Measurements from ENCODE around the gene USP9Y.

USP9Y gene

DNA sequence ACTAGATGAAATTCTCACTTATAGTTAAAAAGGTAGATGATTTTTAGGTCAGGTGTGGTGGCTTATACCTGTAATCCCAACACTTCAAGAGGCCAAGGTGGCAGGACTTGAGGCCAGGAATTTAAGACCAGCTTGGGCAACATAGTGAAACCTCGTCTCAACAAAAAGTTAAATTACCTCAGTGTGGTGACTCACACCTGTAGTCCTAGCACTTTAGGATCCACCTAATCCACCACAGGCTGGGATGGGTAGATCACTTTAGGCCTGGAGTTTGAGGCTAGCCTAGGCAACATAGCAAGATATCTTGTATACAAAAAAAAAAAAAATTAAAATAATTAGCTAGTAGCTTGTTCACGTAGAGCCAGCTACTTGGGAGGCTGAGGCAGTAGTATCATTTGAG, 140.3 kb downstream of the USP9Y start:
- Histone ChIP-seq H3K9me3 (no peaks in the 10 kb centered on the region), H3K4me3 (ENCODE audit: low read depth, low read length) (no peak overlapping the region), H3K4me1 (no peaks in the 10 kb centered on the region), H3K27me3 (no peaks in the 10 kb centered on the region), H3K36me3 (no peaks in the 10 kb centered on the region)
- no peak for TF ChIP-seq CTCF (IDR thresholded peaks at IDR 0.05; ENCODE audit: low read depth, low read length)
- no peak for DNase-seq

- Histone ChIP-seq H3K27me3 (no peaks in the 10 kb centered on the region), H3K4me3 (ENCODE audit: low read depth, low read length) (no peak overlapping the region), H3K36me3 (no peaks in the 10 kb centered on the region), H3K4me1 (no peaks in the 10 kb centered on the region), H3K9me3 (no peaks in the 10 kb centered on the region)
- no peak for TF ChIP-seq CTCF (IDR thresholded peaks at IDR 0.05; ENCODE audit: low read depth, low read length)
- DNase-seq: no peak
These were observed 145.8 kb downstream of the USP9Y start for GRCh38 chrY:12846793-12847192.

DNA sequence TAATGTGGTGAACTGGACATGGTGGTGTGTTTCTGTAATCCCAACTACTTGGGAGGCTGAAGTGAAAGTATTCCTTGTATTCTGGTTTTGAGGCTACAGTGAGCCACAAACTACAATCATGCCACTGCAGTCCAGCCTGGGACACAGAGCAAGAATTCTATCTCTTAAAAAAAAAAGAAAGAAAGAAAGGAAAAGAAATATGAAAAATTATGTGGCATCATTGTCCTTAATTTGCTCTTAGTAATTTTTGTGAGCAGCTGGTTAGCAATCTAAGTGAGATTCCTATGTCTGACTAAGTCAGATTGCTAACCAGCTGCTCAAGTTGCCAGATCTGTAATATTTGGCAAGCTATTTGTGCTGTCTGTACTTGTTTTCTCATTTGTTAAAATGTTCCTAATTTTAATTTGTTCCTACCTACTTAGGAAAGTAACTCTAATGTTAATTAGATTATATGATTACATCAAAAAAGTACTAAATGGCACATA, 154.8 kb downstream of the USP9Y start:
- Histone ChIP-seq H3K4me1 (no peaks in the 10 kb centered on the region), H3K9me3 (no peaks in the 10 kb centered on the region), H3K27me3 (no peaks in the 10 kb centered on the region), H3K4me3 (ENCODE audit: low read depth, low read length) (no peak overlapping the region), H3K36me3 (no peaks in the 10 kb centered on the region)
- TF ChIP-seq CTCF (IDR thresholded peaks at IDR 0.05; ENCODE audit: low read depth, low read length): no peak
- DNase-seq: no peak

GRCh38 chrY:12867960-12868359, 166.9 kb downstream of the USP9Y start:
- no peak for DNase-seq
- no peaks in the 10 kb centered on the region for H3K27me3 ChIP-seq
- TF ChIP-seq CTCF (IDR thresholded peaks at IDR 0.05; ENCODE audit: low read depth, low read length): no peak
- no peaks in the 10 kb centered on the region for H3K36me3 ChIP-seq
- H3K9me3 ChIP-seq: no peaks in the 10 kb centered on the region
- no peaks in the 10 kb centered on the region for H3K4me1 ChIP-seq
- H3K4me3 ChIP-seq (ENCODE audit: low read depth, low read length): no peak overlapping the region

DNA sequence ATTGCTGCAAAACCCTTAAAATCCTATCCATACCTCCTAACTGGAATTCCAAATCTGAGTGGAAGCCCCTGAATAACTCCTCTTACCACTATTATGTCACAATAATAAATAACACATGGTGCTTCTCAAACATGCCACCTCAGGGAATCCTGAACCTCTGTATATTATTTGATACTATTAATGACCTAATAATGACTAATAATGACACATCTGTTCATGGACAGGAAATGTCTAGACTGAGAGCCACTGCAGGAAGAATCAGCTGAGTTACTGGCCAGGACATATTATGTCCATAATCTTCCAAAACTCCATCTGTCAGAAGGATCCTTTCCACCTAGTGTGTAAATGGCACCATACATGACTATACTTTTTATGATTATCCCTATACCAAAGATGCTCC, 195.9 kb downstream of the USP9Y start:
- TF ChIP-seq CTCF (IDR thresholded peaks at IDR 0.05; ENCODE audit: low read depth, low read length): no peak
- no peaks in the 10 kb centered on the region for H3K9me3 ChIP-seq
- no peak for DNase-seq
- H3K4me1 ChIP-seq: no peaks in the 10 kb centered on the region
- no peak overlapping the region for H3K4me3 ChIP-seq (ENCODE audit: low read depth, low read length)
- H3K36me3 ChIP-seq: no peaks in the 10 kb centered on the region
- H3K27me3 ChIP-seq: no peaks in the 10 kb centered on the region

GRCh38 chrY:12898604-12899003, 197.6 kb downstream of the USP9Y start:
- no peaks in the 10 kb centered on the region for H3K36me3 ChIP-seq
- H3K9me3 ChIP-seq: no peaks in the 10 kb centered on the region
- TF ChIP-seq CTCF (IDR thresholded peaks at IDR 0.05; ENCODE audit: low read depth, low read length): no peak
- H3K4me3 ChIP-seq (ENCODE audit: low read depth, low read length): no peak overlapping the region
- DNase-seq: no peak
- no peaks in the 10 kb centered on the region for H3K4me1 ChIP-seq
- H3K27me3 ChIP-seq: no peaks in the 10 kb centered on the region

Data from BE2C (cell line).